ENCODE data around the gene STXBP1. TPM values are rescaled to one million over a fixed set of nuclear protein-coding genes. Genes with fewer than 3 reads are reported as not detected.

Gene STXBP1
- total and polyA plus RNA-seq, 2 of the 13 experiments (the other 11 are each of a cell fraction or from before 2014, with no cell fraction given) = 2.9 TPM

GRCh38 chr9:127679506-127679905 is 67.4 kb downstream of the STXBP1 start (continued):
- TF ChIP-seq ZNF367 (CRISPR knock-in tag; IDR thresholded peaks at IDR 0.05; ENCODE audit: borderline replicate concordance) (no peak), ASH2L (IDR thresholded peaks at IDR 0.05; ENCODE audit: insufficient read length, low read depth, low read length) (no peak), ZBTB3 (CRISPR knock-in tag; IDR thresholded peaks at IDR 0.05; ENCODE audit: borderline replicate concordance, low read depth) (no peak)

- 86% methylated on average over 11 of the region's 11 CpGs for WGBS (ENCODE audit: low lambda C conversion rate)
- in situ Hi-C loops (cut with HindIII; ENCODE audit: extremely low pct_ligation_motif_present, low pct_unique_long_range_greater_than_20kb) = no loop called here
- Histone ChIP-seq H3K27ac (ENCODE audit: extremely low read length, insufficient read depth, low read length) (no peak overlapping the region), H3K4me3 (replicated peaks in 1 of 3; ENCODE audit: insufficient read depth in 1 of 3, low read depth in 2 of 3, low read length in 3 of 3) (no peak overlapping the region), H3K36me3 (replicated peaks in 1 of 2; ENCODE audit: control insufficient read depth in 1 of 2, insufficient read depth in 2 of 2, low read length in 2 of 2) (no peaks in the 10 kb centered on the region), H4K20me1 (ENCODE audit: insufficient read depth, low read length) (no peaks in the 10 kb centered on the region), H3K79me2 (ENCODE audit: insufficient read depth, low read length) (no peaks in the 10 kb centered on the region), H3K27me3 (ENCODE audit: control insufficient read depth in 1 of 2, insufficient read depth in 2 of 2, low read length in 2 of 2) (no peaks in the 10 kb centered on the region), H3K4me1 (ENCODE audit: insufficient read depth, low read length) (no peaks in the 10 kb centered on the region), H3K9ac (ENCODE audit: insufficient read depth, low read depth, low read length) (no peak overlapping the region), H3K4me2 (ENCODE audit: low read depth, low read length) (no peak overlapping the region), H3K9me3 (ENCODE audit: low read length) (no peaks in the 10 kb centered on the region), H2AFZ (ENCODE audit: low read length) (no peak overlapping the region)
- ATAC-seq (no peak), DNase-seq (ENCODE audit: low spot score) (no peak), FAIRE-seq (no peak)
- TF ChIP-seq SAFB2 (CRISPR knock-in tag; IDR thresholded peaks at IDR 0.05; ENCODE audit: borderline replicate concordance, low read depth) = no peak
- no peak for TF ChIP-seq ATF7-NPFF (CRISPR knock-in tag; IDR thresholded peaks at IDR 0.05; ENCODE audit: low read depth)
- TF ChIP-seq MXI1 (IDR thresholded peaks at IDR 0.05; ENCODE audit: borderline replicate concordance, low read depth, low read length) = no peak
- TF ChIP-seq KLF15 (CRISPR knock-in tag; IDR thresholded peaks at IDR 0.05; ENCODE audit: borderline replicate concordance) = no peak
- no peak for TF ChIP-seq NFAT5 (CRISPR knock-in tag; IDR thresholded peaks at IDR 0.05)
- no peak for TF ChIP-seq SETDB1 (CRISPR knock-in tag; IDR thresholded peaks at IDR 0.05; ENCODE audit: borderline replicate concordance)
- no TSS peak for BruUV-seq (replicated peaks)
- CTCF ChIA-PET (ENCODE audit: low intra/inter-chr PET ratio, low total read pairs) = no interaction called here
- intact Hi-C loops (cut with micrococcal nuclease; ENCODE audit: unreplicated experiment) = no loop called here
- POLR2A ChIA-PET = no interaction called here
These were observed 68.1 kb downstream of the STXBP1 start for GRCh38 chr9:127680226-127680625.

Measured in HepG2 (cell line).